Activated CD4-positive, alpha-beta T cell treated with anti-CD3 and anti-CD28 coated beads, Interleukin-2, amount 10 ng/mL, durations not matched to agents 7 days and 5 days (primary cell): ENCODE results near the gene PLK3. TPM values are rescaled to one million over a fixed set of nuclear protein-coding genes. Genes with fewer than 3 reads are reported as not detected.
"Not testable (repeated sequence)": the region's sequence is repeated elsewhere in the genome, so short reads cannot be mapped to it uniquely, and the experiment has no call there.

ENCODE experiments used
- CTCF ChIA-PET: fragments of 350-600 bp; sonication (Branson Sonifier 250); formaldehyde crosslinking; loops from one replicate; lab custom pipeline; 2021; ENCODE audit warnings: antibody characterized with exemption; lab: Charles Lee
- POLR2A ChIA-PET: fragments of 350-600 bp; sonication (Branson Sonifier 250); formaldehyde crosslinking; loops from one replicate; lab custom pipeline; 2021; ENCODE audit warnings: antibody characterized with exemption; lab: Charles Lee
- DNase-seq: peaks from one replicate; pipeline ENCODE4 v3.0.0-alpha.2; 2020
- H3K27ac Mint-ChIP-seq: one replicate; pipeline ENCODE4 v1.8.0; 2021; ENCODE audit warnings: mild to moderate bottlenecking, moderate library complexity, mixed read lengths
- H3K27me3 Mint-ChIP-seq: one replicate; pipeline ENCODE4 v1.8.0; 2021; ENCODE audit warnings: mixed read lengths
- H3K36me3 Mint-ChIP-seq: one replicate; pipeline ENCODE4 v1.8.0; 2021; ENCODE audit warnings: low read depth, mixed read lengths
- H3K4me1 Mint-ChIP-seq: one replicate; pipeline ENCODE4 v1.8.0; 2021; ENCODE audit warnings: mixed read lengths
- H3K4me3 Mint-ChIP-seq: one replicate; pipeline ENCODE4 v1.8.0; 2021; ENCODE audit warnings: mild to moderate bottlenecking, moderate library complexity, mixed read lengths
- H3K9me3 Mint-ChIP-seq: one replicate; pipeline ENCODE4 v1.8.0; 2021; ENCODE audit warnings: mixed read lengths
- total RNA-seq, 2 experiments: library from RNA; stranded (reverse); gene quantifications; one replicate each; pipeline ENCODE4 v1.2.3, GENCODE V29; 2021

Gene PLK3
- 10 to 100 TPM; 54.3 to 57.5 TPM for total RNA-seq

DNA sequence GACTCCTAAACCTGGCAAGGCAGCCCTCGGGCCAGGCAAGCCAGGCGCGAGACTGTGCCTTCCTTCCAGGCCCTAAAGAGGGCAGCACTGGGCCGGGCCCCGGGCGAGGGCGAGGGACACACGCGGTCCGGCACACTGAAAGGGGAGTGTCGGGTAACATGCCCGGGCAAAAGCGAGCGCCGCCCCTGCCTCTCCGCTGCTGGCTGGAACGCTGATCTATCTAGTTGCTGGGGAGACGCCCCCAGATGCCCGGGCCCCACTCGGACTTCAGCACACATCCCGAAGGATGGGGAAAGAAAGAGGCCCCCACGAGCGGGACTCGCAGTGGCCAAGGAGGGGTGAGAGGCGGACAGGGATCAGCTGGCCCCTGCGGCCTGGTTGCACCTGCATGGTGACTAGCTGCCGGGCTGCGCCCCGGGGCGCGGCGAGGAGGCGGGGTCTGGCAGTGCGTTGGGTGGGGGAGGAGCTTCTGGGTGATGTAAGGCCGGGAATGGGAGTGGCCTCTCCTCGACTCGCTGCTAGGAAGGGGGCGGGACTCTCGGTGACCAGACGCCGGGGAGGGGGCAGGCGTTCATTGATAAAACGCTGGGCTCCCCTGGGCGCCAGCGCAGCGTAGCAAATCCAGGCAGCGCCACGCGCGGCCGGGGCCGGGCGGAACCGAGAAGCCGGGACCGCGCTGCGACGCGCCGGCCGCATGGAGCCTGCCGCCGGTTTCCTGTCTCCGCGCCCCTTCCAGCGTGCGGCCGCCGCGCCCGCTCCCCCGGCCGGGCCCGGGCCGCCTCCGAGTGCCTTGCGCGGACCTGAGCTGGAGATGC is at the start of gene PLK3:
PLK3 (plus strand) TSS at position 608 of the 815 bp plus-strand sequence; CDS start at position 695, 87 bp downstream.
- ChIA-PET CTCF (interaction anchor here (0.7 to 3.3 kb wide), 23 partner anchors 9 to 503 kb away, joined by 3 to 33 read pairs (median 5); partner anchors contain the start of genes BEST4, BTBD19, RNU5D-1 and UROD), POLR2A (interaction anchor here (0.7 to 2.4 kb wide), 8 partner anchors 9 to 212 kb away, joined by 3 to 33 read pairs (median 6); partner anchors contain the start of genes BEST4, BTBD19, RNU5D-1 and UROD)
- H3K27me3 Mint-ChIP-seq: no peaks in the 10 kb centered on the region
- DNase-seq: peak; percentile 99
- H3K27ac Mint-ChIP-seq: peak within 1 kb of the TSS; percentile 100
- H3K4me1 Mint-ChIP-seq: peaks cover 44% of the 10 kb centered on the region
- peaks cover 36% of the 10 kb centered on the region for H3K36me3 Mint-ChIP-seq
- no peaks in the 10 kb centered on the region for H3K9me3 Mint-ChIP-seq
- peak within 1 kb of the TSS; percentile 80 for H3K4me3 Mint-ChIP-seq

DNA sequence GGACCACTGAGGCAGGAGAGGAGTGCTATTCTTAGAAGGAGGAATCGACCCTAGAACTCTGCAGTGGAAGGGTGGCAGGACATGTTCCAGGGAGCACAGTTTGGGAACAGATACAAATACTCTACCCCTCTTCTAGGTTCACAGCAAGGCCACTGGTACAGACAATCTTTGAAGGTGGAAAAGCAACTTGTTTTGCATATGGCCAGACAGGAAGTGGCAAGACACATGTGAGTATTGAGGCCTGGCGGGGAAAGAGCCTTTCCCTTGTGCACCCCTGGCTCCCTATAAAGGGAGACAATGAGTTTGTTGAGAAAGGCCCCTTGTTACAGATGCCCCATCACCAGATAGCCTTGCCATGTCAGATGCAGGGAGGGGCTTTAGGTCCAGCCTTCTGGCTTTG is 42.8 kb upstream of the PLK3 start:
- CTCF ChIA-PET: no interaction called here
- peaks cover 9% of the 10 kb centered on the region for H3K4me1 Mint-ChIP-seq
- no peaks in the 10 kb centered on the region for H3K9me3 Mint-ChIP-seq
- peaks cover 77% of the 10 kb centered on the region for H3K36me3 Mint-ChIP-seq
- POLR2A ChIA-PET: no interaction called here
- DNase-seq: no peak
- no peaks in the 10 kb centered on the region for H3K27me3 Mint-ChIP-seq
- no peak overlapping the region for H3K27ac Mint-ChIP-seq
- H3K4me3 Mint-ChIP-seq: no peak overlapping the region

DNA sequence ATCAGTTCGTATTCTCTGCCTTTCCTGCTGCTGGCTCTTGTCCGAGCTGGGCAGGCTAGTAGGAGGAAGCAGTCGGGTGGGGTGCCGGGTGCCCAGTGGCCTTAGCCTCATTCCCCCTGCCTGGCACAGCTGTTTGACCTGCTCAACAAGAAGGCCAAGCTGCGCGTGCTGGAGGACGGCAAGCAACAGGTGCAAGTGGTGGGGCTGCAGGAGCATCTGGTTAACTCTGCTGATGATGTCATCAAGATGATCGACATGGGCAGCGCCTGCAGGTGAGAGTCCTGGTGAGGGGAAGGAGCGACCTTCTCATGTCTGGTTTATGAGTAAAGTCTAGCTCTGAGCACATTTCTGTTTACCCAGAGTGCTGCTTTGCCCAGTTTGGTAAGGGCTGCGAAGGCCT is 41.1 kb upstream of the PLK3 start:
- ChIA-PET CTCF (interaction anchor here (0.6 to 2.9 kb wide), 6 partner anchors 11 to 1448 kb away, joined by 3 to 19 read pairs (median 3); partner anchors contain the start of gene RNU5D-1), POLR2A (no interaction called here)
- peaks cover 75% of the 10 kb centered on the region for H3K36me3 Mint-ChIP-seq

GRCh38 chr1:44760876-44761275 is 39.3 kb upstream of the PLK3 start:
- H3K36me3 Mint-ChIP-seq: peaks cover 67% of the 10 kb centered on the region
- DNase-seq: no peak
- H3K9me3 Mint-ChIP-seq: no peaks in the 10 kb centered on the region
- H3K27ac Mint-ChIP-seq: no peak overlapping the region
- H3K4me3 Mint-ChIP-seq: no peak overlapping the region
- no peaks in the 10 kb centered on the region for H3K27me3 Mint-ChIP-seq
- ChIA-PET CTCF (interaction anchor here (1.2 to 2.9 kb wide), 5 partner anchors 10 to 26 kb away, joined by 3 to 19 read pairs (median 4); no protein-coding TSS in a partner anchor), POLR2A (interaction anchor here (0.7 kb wide), 1 partner anchor 213 kb away, joined by 3 read pairs; no protein-coding TSS in a partner anchor)
- H3K4me1 Mint-ChIP-seq: peaks cover 9% of the 10 kb centered on the region

More for the DNA sequence above, 41.1 kb upstream of the PLK3 start:
- Mint-ChIP-seq H3K27ac (no peak overlapping the region), H3K4me3 (no peak overlapping the region), H3K9me3 (no peaks in the 10 kb centered on the region), H3K4me1 (peaks cover 9% of the 10 kb centered on the region), H3K27me3 (no peaks in the 10 kb centered on the region)
- DNase-seq: no peak

- POLR2A ChIA-PET, H3K4me1 Mint-ChIP-seq, H3K27me3 Mint-ChIP-seq, H3K9me3 Mint-ChIP-seq, DNase-seq, H3K4me3 Mint-ChIP-seq: not testable (repeated sequence)
- peaks cover 48% of the 10 kb centered on the region for H3K36me3 Mint-ChIP-seq
- H3K27ac Mint-ChIP-seq: peak overlapping the region; percentile 46
- CTCF ChIA-PET: interaction anchor here (1.0 to 2.4 kb wide), 5 partner anchors 9 to 45 kb away, joined by 3 to 9 read pairs (median 6); partner anchors contain the start of gene RPS8
Measured at GRCh38 chr1:44766421-44766820, 33.8 kb upstream of the PLK3 start.

GRCh38 chr1:44775078-44775929 is 24.9 kb upstream of the PLK3 start, which contains the start of gene RPS8:
TSS of gene RPS8 (plus strand) at chr1:44775540. CDS start at chr1:44775597, 57 bp downstream.
- peaks cover 41% of the 10 kb centered on the region for H3K36me3 Mint-ChIP-seq
- POLR2A ChIA-PET: interaction anchor here (0.8 to 3.0 kb wide), 2 partner anchors 45 to 54 kb away, joined by 5 to 15 read pairs; no protein-coding TSS in a partner anchor

GRCh38 chr1:44775930-44776729 is 24.0 kb upstream of the PLK3 start:
- POLR2A ChIA-PET: interaction anchor here (3.0 kb wide), 1 partner anchor 54 kb away, joined by 15 read pairs; no protein-coding TSS in a partner anchor
- peak overlapping the region; percentile 94 for H3K27ac Mint-ChIP-seq

More at GRCh38 chr1:44775078-44775929, 24.9 kb upstream of the PLK3 start, which contains the start of gene RPS8:
- Mint-ChIP-seq H3K27ac (peak within 1 kb of the TSS; percentile 94), H3K9me3 (no peaks in the 10 kb centered on the region), H3K27me3 (no peaks in the 10 kb centered on the region), H3K4me1 (peaks cover 40% of the 10 kb centered on the region), H3K4me3 (peak within 1 kb of the TSS; percentile 82)
- CTCF ChIA-PET: interaction anchor here (0.8 to 2.5 kb wide), 16 partner anchors 9 to 235 kb away, joined by 3 to 23 read pairs (median 3); partner anchors contain the start of genes ARMH1, BEST4, HECTD3 and RNU5D-1
- peak; percentile 94 for DNase-seq

DNA sequence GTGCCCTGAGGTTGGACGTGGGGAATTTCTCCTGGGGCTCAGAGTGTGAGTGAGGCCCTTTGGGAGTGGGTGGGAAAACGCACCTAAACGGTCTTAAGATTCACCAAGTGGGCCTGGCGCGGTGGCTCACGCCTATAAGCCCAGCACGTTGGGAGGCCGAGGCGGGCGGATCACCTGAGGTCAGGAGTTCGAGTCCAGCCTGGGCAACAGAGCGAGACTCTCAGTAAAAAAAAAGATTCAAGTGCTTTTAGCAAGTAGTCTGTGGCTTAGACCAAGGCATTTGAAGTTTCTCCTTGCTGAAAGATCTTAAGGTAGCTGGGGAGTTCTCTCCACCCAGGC is 23.5 kb upstream of the PLK3 start:
- CTCF ChIA-PET: interaction anchor here (0.5 to 2.5 kb wide), 6 partner anchors 8 to 234 kb away, joined by 3 to 23 read pairs (median 4); partner anchors contain the start of genes HECTD3 and PLK3
- Mint-ChIP-seq H3K27me3 (no peaks in the 10 kb centered on the region), H3K27ac (peak overlapping the region; percentile 94), H3K4me3 (peak overlapping the region; percentile 82), H3K9me3 (no peaks in the 10 kb centered on the region), H3K36me3 (peaks cover 55% of the 10 kb centered on the region), H3K4me1 (peaks cover 46% of the 10 kb centered on the region)
- no peak for DNase-seq
- POLR2A ChIA-PET: interaction anchor here (3.0 kb wide), 1 partner anchor 55 kb away, joined by 15 read pairs; no protein-coding TSS in a partner anchor

More at GRCh38 chr1:44775930-44776729, 24.0 kb upstream of the PLK3 start:
- Mint-ChIP-seq H3K4me3 (peak overlapping the region; percentile 82), H3K27me3 (no peaks in the 10 kb centered on the region), H3K9me3 (no peaks in the 10 kb centered on the region), H3K4me1 (peaks cover 43% of the 10 kb centered on the region), H3K36me3 (peaks cover 49% of the 10 kb centered on the region)
- peak; percentile 45 for DNase-seq
- CTCF ChIA-PET: interaction anchor here (0.5 to 2.5 kb wide), 15 partner anchors 9 to 235 kb away, joined by 3 to 23 read pairs (median 3); partner anchors contain the start of genes ARMH1, BEST4, HECTD3 and RNU5D-1

DNA sequence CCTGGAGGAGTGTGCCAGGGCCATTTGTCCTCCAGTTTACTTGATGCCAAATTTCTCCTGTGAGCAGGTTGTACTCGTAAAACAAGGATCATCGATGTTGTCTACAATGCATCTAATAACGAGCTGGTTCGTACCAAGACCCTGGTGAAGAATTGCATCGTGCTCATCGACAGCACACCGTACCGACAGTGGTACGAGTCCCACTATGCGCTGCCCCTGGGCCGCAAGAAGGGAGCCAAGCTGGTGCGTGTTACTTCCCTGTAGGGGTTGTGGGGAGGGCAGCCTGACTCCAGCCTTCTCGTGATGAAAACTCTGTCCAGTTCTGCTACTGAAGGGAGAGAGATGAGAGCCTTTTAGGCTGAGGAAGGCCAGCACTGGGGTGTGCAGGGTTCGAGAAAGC is 22.6 kb upstream of the PLK3 start:
- CTCF ChIA-PET: interaction anchor here (1.2 kb wide), 1 partner anchor 23 kb away, joined by 6 read pairs; the partner anchor contains the start of gene PLK3
- POLR2A ChIA-PET: no interaction called here
- peak overlapping the region; percentile 82 for H3K4me3 Mint-ChIP-seq
- peak overlapping the region; percentile 73 for H3K27ac Mint-ChIP-seq
- no peaks in the 10 kb centered on the region for H3K27me3 Mint-ChIP-seq
- H3K9me3 Mint-ChIP-seq: no peaks in the 10 kb centered on the region
- no peak for DNase-seq
- peaks cover 45% of the 10 kb centered on the region for H3K4me1 Mint-ChIP-seq
- peaks cover 58% of the 10 kb centered on the region for H3K36me3 Mint-ChIP-seq

DNA sequence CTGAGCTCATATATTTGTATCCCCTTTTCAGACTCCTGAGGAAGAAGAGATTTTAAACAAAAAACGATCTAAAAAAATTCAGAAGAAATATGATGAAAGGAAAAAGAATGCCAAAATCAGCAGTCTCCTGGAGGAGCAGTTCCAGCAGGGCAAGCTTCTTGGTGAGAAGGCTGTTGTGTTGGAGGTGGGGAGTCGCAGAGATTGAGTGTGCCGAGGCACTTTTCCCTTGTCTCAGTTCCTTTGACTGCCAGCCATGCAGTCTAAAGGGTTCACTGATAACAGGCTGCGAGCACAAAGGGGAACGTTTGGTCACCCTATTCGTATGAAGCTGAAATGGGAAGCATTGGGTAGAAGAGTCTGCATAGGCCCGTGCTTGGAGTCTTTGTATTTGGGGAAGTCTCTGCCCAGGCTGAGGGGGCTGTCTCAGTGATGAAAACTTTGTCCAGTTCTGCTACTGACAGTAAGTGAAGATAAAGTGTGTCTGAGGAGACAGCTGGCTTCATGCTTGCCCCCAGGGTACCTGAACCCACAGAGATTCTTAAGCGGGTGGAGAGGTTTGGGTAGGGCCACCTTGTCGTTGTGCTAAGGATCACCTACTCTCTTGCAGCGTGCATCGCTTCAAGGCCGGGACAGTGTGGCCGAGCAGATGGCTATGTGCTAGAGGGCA is 22.1 kb upstream of the PLK3 start:
- no peak overlapping the region for H3K27ac Mint-ChIP-seq
- H3K36me3 Mint-ChIP-seq: peaks cover 61% of the 10 kb centered on the region
- ChIA-PET POLR2A (no interaction called here), CTCF (interaction anchor here (1.2 kb wide), 1 partner anchor 22 kb away, joined by 6 read pairs; the partner anchor contains the start of gene PLK3)
- DNase-seq: no peak
- peak overlapping the region; percentile 82 for H3K4me3 Mint-ChIP-seq
- H3K27me3 Mint-ChIP-seq: no peaks in the 10 kb centered on the region
- H3K9me3 Mint-ChIP-seq: no peaks in the 10 kb centered on the region
- peaks cover 47% of the 10 kb centered on the region for H3K4me1 Mint-ChIP-seq
